HepG2 (cell line): Measurements from ENCODE around the gene KRT24. TPM values are rescaled to one million over a fixed set of nuclear protein-coding genes. Genes with fewer than 3 reads are reported as not detected.

Experiments used
- BORCS8-MEF2B ChIP-seq: sonication (generic); formaldehyde crosslinking; IDR thresholded peaks from 2 replicates; pipeline ENCODE4 v1.8.0; 2022; ENCODE audit warnings: mild to moderate bottlenecking, missing genetic modification reagents
- CBX2 ChIP-seq, 2 experiments: fragments of 200-600 bp in 1 of 2; sonication (generic); formaldehyde crosslinking in 1 of 2; IDR thresholded peaks; 2 replicates each; pipeline versions ENCODE4 v1.7.0 to v1.8.1; 2018 to 2022; ENCODE audit warnings: low read depth in 2 of 2, low read length in 1 of 2, mild to moderate bottlenecking in 1 of 2, missing genetic modification reagents in 1 of 2
- IKZF4 ChIP-seq: sonication (generic); formaldehyde crosslinking; IDR thresholded peaks from 2 replicates; pipeline ENCODE4 v1.5.1; 2020; ENCODE audit warnings: borderline replicate concordance, mild to moderate bottlenecking, low read depth, missing genetic modification reagents; ENCODE audit errors: not compliant biosample characterization
- KDM2A ChIP-seq: sonication (generic); formaldehyde crosslinking; IDR thresholded peaks from 2 replicates; pipeline ENCODE4 v1.4.0; 2020; ENCODE audit warnings: low read depth, missing genetic modification reagents, borderline replicate concordance
- MBD4 ChIP-seq: IDR thresholded peaks from 2 replicates; pipeline ENCODE4 v1.6.1; 2012; ENCODE audit warnings: low read length, inconsistent platforms, borderline replicate concordance
- MED1 ChIP-seq: sonication (generic); formaldehyde crosslinking; IDR thresholded peaks from 2 replicates; pipeline ENCODE4 v1.4.0; 2020; ENCODE audit warnings: missing genetic modification reagents
- NCOA1 ChIP-seq: sonication (generic); formaldehyde crosslinking; IDR thresholded peaks from 2 replicates; pipeline ENCODE4 v1.9.0; 2021; ENCODE audit warnings: missing genetic modification reagents
- NFKB2 ChIP-seq: sonication (generic); formaldehyde crosslinking; IDR thresholded peaks from 2 replicates; pipeline ENCODE4 v1.4.0; 2020; ENCODE audit warnings: missing genetic modification reagents, borderline replicate concordance
- NFYC ChIP-seq: IDR thresholded peaks from 2 replicates; pipeline ENCODE4 v1.6.1; 2016; ENCODE audit warnings: missing genetic modification reagents, missing compliant biosample characterization
- PRDM10 ChIP-seq: sonication (generic); formaldehyde crosslinking; IDR thresholded peaks from 2 replicates; pipeline ENCODE4 v1.4.0; 2020; ENCODE audit warnings: low read depth, missing genetic modification reagents
- YEATS2 ChIP-seq: sonication (generic); formaldehyde crosslinking; IDR thresholded peaks from 2 replicates; pipeline ENCODE4 v1.4.0; 2020; ENCODE audit warnings: missing genetic modification reagents, borderline replicate concordance
- ZNF501 ChIP-seq: sonication (generic); formaldehyde crosslinking; IDR thresholded peaks from 2 replicates; pipeline ENCODE4 v1.5.1; 2020; ENCODE audit warnings: mild to moderate bottlenecking, moderate library complexity, missing genetic modification reagents
- ZNF550 ChIP-seq: sonication (generic); formaldehyde crosslinking; IDR thresholded peaks from 2 replicates; pipeline ENCODE4 v1.4.0; 2020; ENCODE audit warnings: mild to moderate bottlenecking, missing genetic modification reagents, borderline replicate concordance
- ZNF552 ChIP-seq: sonication (generic); formaldehyde crosslinking; IDR thresholded peaks from 2 replicates; pipeline ENCODE4 v1.9.0; 2022; ENCODE audit warnings: missing genetic modification reagents, mild to moderate bottlenecking, borderline replicate concordance
- polyA plus RNA-seq, 8 experiments: library from polyadenylated mRNA; depleted of rRNA in 3 of 8; stranded (reverse) in 7 of 8; unstranded in 1 of 8; fragments of >200 nt; fragmentation: Illumina TruSeq in 4 of 8; extraction: Trizol in 4 of 8; gene quantifications; 2 replicates each; pipeline versions ENCODE4 v1.2.1 to v1.2.3, GENCODE V29; 2011 to 2016; ENCODE audit warnings: low read depth in 4 of 8, missing spikeins in 1 of 8, mixed read lengths in 1 of 8; ENCODE audit not compliant: insufficient read depth in 1 of 8
- total RNA-seq, 5 experiments: library from RNA; depleted of rRNA; stranded (reverse); fragments of >200 nt; fragmentation: Illumina TruSeq; extraction: Trizol; gene quantifications; 2 replicates each; pipeline ENCODE4 v1.2.3, GENCODE V29; 2016; ENCODE audit warnings: low read depth in 1 of 5
- TF ChIP-seq, protein P1 (sequence below): sonication (generic); formaldehyde crosslinking; IDR thresholded peaks from 2 replicates; pipeline ENCODE4 v1.4.0; 2020; ENCODE audit warnings: mild to moderate bottlenecking, missing genetic modification reagents

KRT24 gene
- total and polyA plus RNA-seq, 2 of the 13 experiments (the other 11 are each of a cell fraction or from before 2014, with no cell fraction given), result not detected

DNA sequence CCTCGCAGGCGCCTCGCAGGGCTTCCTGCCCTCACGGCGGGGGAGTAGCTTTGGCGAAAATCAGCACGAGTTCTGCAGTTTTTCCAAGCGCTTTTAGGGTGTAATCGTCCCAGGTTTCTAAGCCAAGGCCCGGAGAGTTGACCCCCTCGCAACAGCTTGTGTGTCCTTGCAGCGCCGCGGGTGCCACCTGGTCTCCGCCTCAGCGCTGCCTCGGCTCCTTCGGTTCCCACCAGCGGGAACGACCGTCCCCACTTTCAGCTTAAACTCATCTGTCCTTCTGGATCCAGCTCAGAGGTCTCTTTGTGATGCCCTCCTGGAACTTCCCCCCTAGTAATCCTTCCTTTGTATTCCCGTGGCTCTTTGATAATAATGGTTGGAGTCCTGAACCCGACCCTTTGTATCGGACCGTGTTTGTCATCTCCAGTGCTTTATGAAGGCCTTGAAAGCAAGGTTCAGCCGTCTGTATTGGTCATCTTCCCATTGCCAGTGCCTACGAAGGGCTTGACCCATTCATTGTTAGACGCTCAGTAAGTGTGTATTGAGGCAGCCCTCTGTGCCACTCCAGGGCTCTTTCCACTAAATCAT is 55.1 kb downstream of the KRT24 start (continued):
- TF ChIP-seq ZNF501 (CRISPR knock-in tag) (peak; percentile 55; the same call in 1 of the 2 replicates), NFKB2 (CRISPR knock-in tag) (peak; percentile 17; the same call in 1 of the 2 replicates), NCOA1 (CRISPR knock-in tag) (peak; percentile 86), MED1 (CRISPR knock-in tag) (0 out of 2 replicates have a peak, but pooled peaks have one; percentile 10), NFYC (CRISPR knock-in tag) (no peak), BORCS8-MEF2B (CRISPR knock-in tag) (peak; percentile 30), IKZF4 (CRISPR knock-in tag) (no peak), YEATS2 (peak; percentile 59; the same call in 1 of the 2 replicates), ZNF550 (CRISPR knock-in tag) (0 out of 2 replicates have a peak, but pooled peaks have one; percentile 0), ZNF552 (CRISPR knock-in tag) (0 out of 2 replicates have a peak, but pooled peaks have one; percentile 45), CBX2 (IDR thresholded peaks at IDR 0.05; ENCODE audit: low read depth, low read length) (no peak), CBX2 (CRISPR knock-in tag; IDR thresholded peaks at IDR 0.05; ENCODE audit: low read depth) (no peak), MBD4 (no peak), PRDM10 (CRISPR knock-in tag) (0 out of 2 replicates have a peak, but pooled peaks have one; percentile 15), KDM2A (CRISPR knock-in tag) (no peak)
- TF ChIP-seq, protein P1, sequence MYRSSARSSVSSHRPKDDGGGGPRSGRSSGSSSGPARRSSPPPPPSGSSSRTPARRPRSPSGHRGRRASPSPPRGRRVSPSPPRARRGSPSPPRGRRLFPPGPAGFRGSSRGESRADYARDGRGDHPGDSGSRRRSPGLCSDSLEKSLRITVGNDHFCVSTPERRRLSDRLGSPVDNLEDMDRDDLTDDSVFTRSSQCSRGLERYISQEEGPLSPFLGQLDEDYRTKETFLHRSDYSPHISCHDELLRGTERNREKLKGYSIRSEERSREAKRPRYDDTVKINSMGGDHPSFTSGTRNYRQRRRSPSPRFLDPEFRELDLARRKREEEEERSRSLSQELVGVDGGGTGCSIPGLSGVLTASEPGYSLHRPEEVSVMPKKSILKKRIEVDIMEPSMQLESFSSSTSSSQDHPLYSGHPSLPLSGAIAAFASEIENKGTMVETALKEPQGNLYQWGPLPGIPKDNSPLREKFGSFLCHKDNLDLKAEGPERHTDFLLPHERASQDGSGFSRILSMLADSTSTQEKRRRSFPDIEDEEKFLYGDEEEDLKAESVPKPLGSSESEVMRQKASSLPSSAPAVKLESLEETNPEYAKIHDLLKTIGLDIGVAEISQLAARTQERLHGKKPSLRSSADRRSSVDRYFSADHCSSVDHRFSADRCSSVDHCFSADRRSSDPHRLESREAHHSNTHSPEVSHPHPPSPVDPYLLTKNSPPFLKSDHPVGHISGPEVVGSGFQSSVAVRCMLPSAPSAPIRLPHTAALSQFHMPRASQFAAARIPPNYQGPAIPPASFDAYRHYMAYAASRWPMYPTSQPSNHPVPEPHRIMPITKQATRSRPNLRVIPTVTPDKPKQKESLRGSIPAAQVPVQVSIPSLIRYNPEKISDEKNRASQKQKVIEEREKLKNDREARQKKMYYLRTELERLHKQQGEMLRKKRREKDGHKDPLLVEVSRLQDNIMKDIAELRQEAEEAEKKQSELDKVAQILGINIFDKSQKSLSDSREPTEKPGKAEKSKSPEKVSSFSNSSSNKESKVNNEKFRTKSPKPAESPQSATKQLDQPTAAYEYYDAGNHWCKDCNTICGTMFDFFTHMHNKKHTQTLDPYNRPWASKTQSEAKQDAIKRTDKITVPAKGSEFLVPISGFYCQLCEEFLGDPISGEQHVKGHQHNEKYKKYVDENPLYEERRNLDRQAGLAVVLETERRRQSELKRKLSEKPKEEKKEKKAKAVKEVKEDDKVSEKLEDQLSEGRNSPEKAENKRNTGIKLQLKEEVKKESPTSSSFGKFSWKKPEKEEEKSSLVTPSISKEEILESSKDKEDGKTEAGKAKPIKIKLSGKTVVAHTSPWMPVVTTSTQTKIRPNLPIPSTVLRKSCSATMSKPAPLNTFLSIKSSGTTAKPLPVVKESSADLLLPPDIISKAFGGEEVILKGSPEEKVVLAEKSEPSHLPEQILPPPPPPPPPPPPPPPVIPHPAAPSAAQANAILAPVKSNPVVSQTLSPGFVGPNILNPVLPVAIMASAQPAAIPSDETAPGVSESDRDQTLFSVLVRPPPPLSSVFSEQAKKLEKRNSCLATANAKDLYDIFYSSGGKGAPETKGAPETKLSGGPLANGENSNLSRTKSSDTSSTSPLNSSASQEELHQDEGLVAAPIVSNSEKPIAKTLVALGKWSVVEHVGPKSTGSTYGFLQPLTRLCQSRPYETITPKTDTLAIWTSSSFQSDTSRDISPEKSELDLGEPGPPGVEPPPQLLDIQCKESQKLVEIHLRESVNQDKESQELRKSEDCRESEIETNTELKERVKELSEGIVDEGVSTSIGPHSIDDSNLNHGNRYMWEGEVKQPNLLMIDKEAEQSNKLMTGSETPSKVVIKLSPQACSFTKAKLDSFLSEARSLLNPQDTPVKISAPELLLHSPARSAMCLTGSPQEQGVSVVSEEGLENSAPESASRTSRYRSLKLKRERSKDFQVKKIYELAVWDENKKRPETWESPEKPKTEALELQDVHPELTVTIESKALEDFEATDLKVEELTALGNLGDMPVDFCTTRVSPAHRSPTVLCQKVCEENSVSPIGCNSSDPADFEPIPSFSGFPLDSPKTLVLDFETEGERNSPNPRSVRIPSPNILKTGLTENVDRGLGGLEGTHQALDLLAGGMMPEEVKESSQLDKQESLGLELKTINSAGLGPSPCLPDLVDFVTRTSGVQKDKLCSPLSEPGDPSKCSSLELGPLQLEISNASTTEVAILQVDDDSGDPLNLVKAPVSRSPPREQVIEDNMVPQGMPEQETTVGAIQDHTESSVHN (CRISPR knock-in tag), result 0 out of 2 replicates have a peak, but pooled peaks have one; percentile 11
